HuH-7 (cell line): ENCODE data around the gene PXDN.
"Not testable (repeated sequence)": the region's sequence is repeated elsewhere in the genome, so short reads cannot be mapped to it uniquely, and the experiment has no call there.

ENCODE experiments used
- DNase-seq: peaks from one replicate; pipeline ENCODE4 v3.0.0; 2011; ENCODE audit warnings: low spot score

Gene PXDN

GRCh38 chr2:1704631-1705556 lies 39.4 kb downstream of the PXDN start:
- no peak for DNase-seq

GRCh38 chr2:1702186-1702565 lies 42.1 kb downstream of the PXDN start:
- no peak for DNase-seq

- DNase-seq, result no peak
Observed at GRCh38 chr2:1701556-1702185, 42.6 kb downstream of the PXDN start.

- DNase-seq, result no peak
Observed at GRCh38 chr2:1701020-1701419, 43.3 kb downstream of the PXDN start.

DNA sequence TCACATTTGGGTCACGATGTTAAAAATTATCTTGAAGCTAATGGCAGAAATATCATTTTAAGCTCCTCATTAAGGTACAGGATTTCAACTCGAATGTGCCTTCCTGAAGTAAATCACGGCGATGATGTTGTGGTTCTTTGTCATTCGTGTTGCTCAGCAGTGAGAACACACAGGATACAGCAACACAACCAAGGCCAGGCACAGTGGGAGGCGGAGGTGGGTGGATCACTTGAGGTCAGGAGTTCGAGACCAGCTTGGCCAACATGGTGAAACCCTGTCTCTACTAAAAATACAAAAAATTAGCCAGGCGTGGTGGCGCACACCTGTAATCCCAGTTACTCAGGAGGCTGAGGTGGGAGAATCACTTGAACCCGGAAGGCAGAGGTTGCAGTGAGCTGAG lies 43.9 kb downstream of the PXDN start:
- not testable (repeated sequence) for DNase-seq

DNA sequence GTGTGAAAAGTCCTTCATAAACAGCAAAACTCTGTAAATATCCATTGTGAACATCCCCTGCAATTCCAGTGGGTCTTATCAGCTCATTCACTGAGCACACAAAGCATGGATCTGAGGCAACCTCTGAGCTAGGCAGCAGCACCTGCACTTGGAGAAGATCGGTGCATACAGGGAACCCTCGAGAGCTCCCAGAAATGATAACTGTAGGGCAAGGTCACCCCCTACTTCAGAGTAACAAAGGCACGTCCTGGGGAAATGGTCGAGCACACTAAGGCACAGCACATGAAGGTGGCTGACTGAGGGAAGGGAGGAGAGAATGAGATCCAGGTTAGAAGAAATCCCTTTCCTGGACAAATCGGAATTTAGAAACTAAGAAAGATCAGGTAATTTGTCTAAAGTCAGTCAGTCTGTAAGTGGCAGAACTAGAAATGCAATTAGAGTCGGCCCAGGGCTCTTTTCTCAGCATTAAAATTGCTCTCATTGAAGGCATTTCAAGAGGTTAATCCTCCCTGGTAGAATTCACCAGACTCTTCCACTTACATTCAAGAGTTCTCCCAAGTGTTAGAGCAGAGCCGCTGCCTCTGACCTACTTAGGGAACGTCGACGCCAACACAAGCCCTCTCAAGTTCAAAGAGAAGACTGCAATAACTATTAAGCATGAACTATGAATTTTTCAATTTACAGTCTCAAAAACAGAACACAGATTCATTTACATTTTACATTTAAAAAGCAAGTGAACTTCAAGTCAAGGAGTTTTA lies 45.9 kb downstream of the PXDN start:
- no peak for DNase-seq

- DNase-seq, result no peak
Observed at GRCh38 chr2:1697601-1698000, 46.7 kb downstream of the PXDN start.

DNA sequence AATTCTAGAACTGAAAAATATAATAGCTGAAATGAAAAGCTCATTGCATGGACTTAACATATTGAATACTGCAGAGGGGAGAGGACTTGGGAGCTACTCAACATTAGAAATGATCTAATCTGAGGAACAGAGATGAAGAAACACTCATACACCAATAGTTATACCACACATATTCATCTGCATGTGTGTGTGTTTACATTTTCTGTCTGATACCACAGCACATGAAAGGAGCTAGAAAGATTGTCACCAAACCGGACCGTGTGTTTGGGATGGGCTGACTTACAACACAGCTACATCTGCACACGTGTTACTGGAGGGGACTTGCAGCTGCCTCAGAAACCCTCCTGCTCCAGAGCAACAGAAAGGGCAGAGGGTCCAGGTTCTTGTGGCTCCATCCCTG lies 47.8 kb downstream of the PXDN start:
- DNase-seq, result no peak

- DNase-seq, result no peak
Observed at GRCh38 chr2:1694371-1695271, 49.7 kb downstream of the PXDN start.

GRCh38 chr2:1693723-1694122 lies 50.6 kb downstream of the PXDN start:
- no peak for DNase-seq

GRCh38 chr2:1692342-1692741 lies 52.0 kb downstream of the PXDN start:
- DNase-seq, result no peak

GRCh38 chr2:1691366-1691765 lies 52.9 kb downstream of the PXDN start:
- no peak for DNase-seq

GRCh38 chr2:1690056-1690775 lies 54.1 kb downstream of the PXDN start:
- DNase-seq, result no peak

GRCh38 chr2:1688859-1689258 lies 55.5 kb downstream of the PXDN start:
- no peak for DNase-seq

DNA sequence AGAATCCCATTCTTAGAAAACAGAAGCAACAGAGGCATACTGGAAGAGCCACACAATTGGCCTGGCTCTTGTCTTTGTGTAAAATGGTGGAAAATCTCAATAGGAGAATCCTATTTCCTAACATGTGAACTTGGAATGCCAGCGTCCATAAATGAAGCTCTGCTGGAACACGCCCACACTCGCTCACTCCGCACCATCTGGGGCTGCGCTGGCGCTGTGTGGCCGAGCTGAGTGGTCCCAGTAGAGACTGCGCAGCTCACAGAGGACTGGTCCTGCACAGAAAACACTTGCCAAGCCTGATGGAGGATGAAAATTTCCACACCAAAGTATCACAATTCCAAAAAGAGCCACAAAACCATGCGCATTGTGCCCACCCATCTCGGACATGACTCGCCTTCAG lies 56.2 kb downstream of the PXDN start:
- DNase-seq, result no peak

DNA sequence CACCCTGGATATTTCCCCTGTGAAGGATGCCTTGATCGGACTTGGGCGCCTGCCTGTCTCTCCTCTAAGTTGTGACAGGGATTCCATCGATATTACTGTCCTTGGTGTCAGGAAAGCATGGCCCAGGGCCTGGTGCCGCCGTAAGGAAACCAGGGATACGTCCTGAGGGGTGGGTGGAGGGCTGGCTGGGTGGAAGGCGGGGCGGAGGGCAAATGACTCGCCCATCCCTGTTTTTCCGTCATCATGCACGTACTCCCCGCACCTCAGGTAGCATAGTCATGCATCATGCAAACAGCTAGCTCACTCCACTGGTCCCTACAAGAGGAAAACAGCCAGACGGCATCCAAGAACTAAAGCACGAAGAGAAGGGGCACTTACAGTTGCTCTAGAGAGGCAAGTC lies 57.1 kb downstream of the PXDN start:
- DNase-seq, result no peak

DNA sequence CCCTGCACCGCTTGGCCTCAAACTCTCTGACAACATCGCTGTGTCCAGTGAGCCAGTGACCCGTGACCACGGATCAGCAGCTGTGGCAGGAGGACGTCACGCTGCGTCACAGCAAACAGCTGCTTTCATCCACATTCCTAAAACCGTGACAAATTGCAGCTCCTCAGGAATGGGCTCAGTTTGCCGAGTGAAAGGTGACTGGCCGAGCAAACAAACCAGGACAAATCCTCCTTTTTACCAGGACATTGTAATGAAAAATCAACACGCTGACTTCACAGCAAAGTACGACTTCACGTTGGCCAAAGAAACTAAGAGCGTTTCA lies 57.6 kb downstream of the PXDN start:
- no peak for DNase-seq

- no peak for DNase-seq
Observed at GRCh38 chr2:1685957-1686783, 58.1 kb downstream of the PXDN start.

- DNase-seq, result no peak
Observed at GRCh38 chr2:1685078-1685956, 59.0 kb downstream of the PXDN start.
